ENCODE results near the gene RRBP1. TPM values are rescaled to one million over a fixed set of nuclear protein-coding genes. Genes with fewer than 3 reads are reported as not detected.

Gene RRBP1
- total and polyA plus RNA-seq, 2 experiments from 2014 or later: 193 to 242 TPM

DNA sequence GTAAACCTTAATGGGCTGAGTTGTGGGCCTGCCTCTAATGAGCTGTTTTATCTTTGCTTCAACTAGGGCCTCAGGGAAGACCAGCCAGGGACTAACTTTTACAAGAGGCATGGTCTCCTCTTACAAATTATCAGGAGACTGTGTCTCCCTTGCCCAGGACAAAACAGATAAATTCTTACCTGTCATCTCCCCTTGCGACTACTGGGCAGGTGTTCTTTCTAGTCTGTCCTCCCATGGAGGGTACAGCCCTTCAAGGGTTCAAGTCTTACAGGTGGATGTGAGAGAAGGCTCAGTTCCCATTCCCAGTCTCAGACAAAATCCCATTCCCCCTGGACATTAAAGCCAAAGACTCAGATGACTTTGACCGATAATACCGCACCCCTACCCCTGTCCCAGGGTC, 13.6 kb downstream of the RRBP1 start:
- DNase-seq (ENCODE audit: low spot score): no peak
- no peak overlapping the region for H3K27ac ChIP-seq
- peaks cover 99% of the 10 kb centered on the region for H4K20me1 ChIP-seq (ENCODE audit: insufficient read depth, poor library complexity, severe bottlenecking)
- H2AFZ ChIP-seq: no peak overlapping the region
- H3K4me2 ChIP-seq: no peak overlapping the region
- H3K27me3 ChIP-seq: no peaks in the 10 kb centered on the region
- no peaks in the 10 kb centered on the region for H3K4me1 ChIP-seq (ENCODE audit: insufficient read depth)
- H3K9me2 ChIP-seq (replicated peaks; ENCODE audit: insufficient read depth): no peaks in the 10 kb centered on the region
- no peaks in the 10 kb centered on the region for H3K36me3 ChIP-seq (replicated peaks; ENCODE audit: insufficient read depth, low read depth)
- TF ChIP-seq EZH2 (IDR thresholded peaks at IDR 0.05; ENCODE audit: borderline replicate concordance): no peak
- TF ChIP-seq EZH2phosphoT487 (IDR thresholded peaks at IDR 0.05; ENCODE audit: low read depth, severe bottlenecking, unreplicated experiment): no peak
- H3K4me3 ChIP-seq: no peak overlapping the region
- H3K79me2 ChIP-seq: peaks cover 100% of the 10 kb centered on the region
- WGBS (ENCODE audit: low lambda C conversion rate, missing lambda C conversion rate): 92% methylated on average over 3 of the region's 3 CpGs
- H3K9me3 ChIP-seq (ENCODE audit: low read depth): no peaks in the 10 kb centered on the region

DNA sequence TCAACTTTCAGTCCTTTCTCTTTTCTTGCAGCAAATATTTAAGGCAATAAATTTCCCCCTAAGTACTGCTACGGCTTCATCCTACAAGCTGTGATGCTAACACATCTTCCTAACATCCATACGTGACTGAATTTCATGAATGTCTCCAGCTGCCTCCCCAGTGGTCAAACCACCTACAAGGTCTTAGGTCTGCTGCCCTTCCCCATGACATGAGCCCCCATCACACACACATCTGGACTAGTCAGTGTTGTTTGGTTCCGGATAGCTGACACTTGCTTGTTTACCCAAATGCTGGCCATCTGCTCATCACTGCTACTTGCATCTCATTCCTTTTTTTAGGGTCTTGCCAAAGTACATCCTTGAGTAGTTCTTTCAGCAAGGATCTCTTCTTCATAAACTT, 14.6 kb downstream of the RRBP1 start:
- Histone ChIP-seq H3K27me3 (no peaks in the 10 kb centered on the region), H3K36me3 (replicated peaks; ENCODE audit: insufficient read depth, low read depth) (no peaks in the 10 kb centered on the region), H4K20me1 (ENCODE audit: insufficient read depth, poor library complexity, severe bottlenecking) (peaks cover 99% of the 10 kb centered on the region), H2AFZ (no peak overlapping the region), H3K9me3 (ENCODE audit: low read depth) (no peaks in the 10 kb centered on the region), H3K9me2 (replicated peaks; ENCODE audit: insufficient read depth) (no peaks in the 10 kb centered on the region), H3K4me1 (ENCODE audit: insufficient read depth) (peaks cover 7% of the 10 kb centered on the region), H3K4me2 (no peak overlapping the region), H3K27ac (no peak overlapping the region), H3K79me2 (peaks cover 100% of the 10 kb centered on the region), H3K4me3 (no peak overlapping the region)
- no peak for DNase-seq (ENCODE audit: low spot score)
- TF ChIP-seq EZH2phosphoT487 (IDR thresholded peaks at IDR 0.05; ENCODE audit: low read depth, severe bottlenecking, unreplicated experiment): no peak
- 84% methylated on average over 3 of the region's 3 CpGs for WGBS (ENCODE audit: low lambda C conversion rate, missing lambda C conversion rate)

DNA sequence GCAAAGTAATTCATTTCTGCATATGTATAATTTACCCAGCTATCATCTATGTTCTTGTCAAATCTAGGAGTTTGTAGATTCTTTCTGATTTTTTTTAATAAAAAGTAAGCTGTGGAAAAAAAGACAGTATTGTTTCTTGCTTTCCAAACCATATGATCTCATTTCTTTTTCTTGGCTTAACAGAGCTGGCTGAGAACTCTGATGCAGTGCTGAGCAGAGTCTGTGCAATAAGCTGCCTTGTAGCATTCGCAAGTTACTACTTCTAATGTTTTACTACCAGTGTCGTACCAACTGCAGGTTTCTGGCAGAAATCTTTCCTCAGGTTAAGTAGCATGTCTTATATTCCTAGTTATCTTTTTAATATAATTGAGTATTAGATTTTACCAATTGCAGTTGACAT, 15.6 kb downstream of the RRBP1 start:
- Histone ChIP-seq H3K4me3 (no peak overlapping the region), H3K4me1 (ENCODE audit: insufficient read depth) (peaks cover 8% of the 10 kb centered on the region), H2AFZ (no peak overlapping the region), H3K36me3 (replicated peaks; ENCODE audit: insufficient read depth, low read depth) (no peaks in the 10 kb centered on the region), H3K79me2 (peaks cover 100% of the 10 kb centered on the region), H3K9me3 (ENCODE audit: low read depth) (no peaks in the 10 kb centered on the region), H3K27ac (peak overlapping the region; percentile 12), H4K20me1 (ENCODE audit: insufficient read depth, poor library complexity, severe bottlenecking) (peaks cover 97% of the 10 kb centered on the region), H3K9me2 (replicated peaks; ENCODE audit: insufficient read depth) (no peaks in the 10 kb centered on the region), H3K27me3 (no peaks in the 10 kb centered on the region), H3K4me2 (no peak overlapping the region)
- 71% methylated on average over 2 of the region's 2 CpGs for WGBS (ENCODE audit: low lambda C conversion rate, missing lambda C conversion rate)
- TF ChIP-seq CTCF (IDR thresholded peaks at IDR 0.05; ENCODE audit: poor library complexity) (no peak), EZH2 (IDR thresholded peaks at IDR 0.05; ENCODE audit: borderline replicate concordance) (no peak), EZH2phosphoT487 (IDR thresholded peaks at IDR 0.05; ENCODE audit: low read depth, severe bottlenecking, unreplicated experiment) (no peak)
- no peak for DNase-seq (ENCODE audit: low spot score)

GRCh38 chr20:17665756-17666155, 16.3 kb downstream of the RRBP1 start:
- 76% methylated on average over 2 of the region's 2 CpGs for WGBS (ENCODE audit: low lambda C conversion rate, missing lambda C conversion rate)
- no peaks in the 10 kb centered on the region for H3K27me3 ChIP-seq
- DNase-seq (ENCODE audit: low spot score): no peak
- TF ChIP-seq EZH2 (IDR thresholded peaks at IDR 0.05; ENCODE audit: borderline replicate concordance): no peak
- no peak for TF ChIP-seq EZH2phosphoT487 (IDR thresholded peaks at IDR 0.05; ENCODE audit: low read depth, severe bottlenecking, unreplicated experiment)
- TF ChIP-seq CTCF (IDR thresholded peaks at IDR 0.05; ENCODE audit: poor library complexity): no peak
- no peaks in the 10 kb centered on the region for H3K9me3 ChIP-seq (ENCODE audit: low read depth)
- H2AFZ ChIP-seq: no peak overlapping the region
- peaks cover 100% of the 10 kb centered on the region for H3K79me2 ChIP-seq
- H3K4me3 ChIP-seq: no peak overlapping the region
- no peaks in the 10 kb centered on the region for H3K9me2 ChIP-seq (replicated peaks; ENCODE audit: insufficient read depth)
- no peak overlapping the region for H3K4me2 ChIP-seq
- H3K36me3 ChIP-seq (replicated peaks; ENCODE audit: insufficient read depth, low read depth): no peaks in the 10 kb centered on the region
- peaks cover 15% of the 10 kb centered on the region for H3K4me1 ChIP-seq (ENCODE audit: insufficient read depth)
- H4K20me1 ChIP-seq (ENCODE audit: insufficient read depth, poor library complexity, severe bottlenecking): peaks cover 97% of the 10 kb centered on the region
- H3K27ac ChIP-seq: peak overlapping the region; percentile 12

All from hepatocyte (in vitro differentiated cells).